HepG2 (cell line): Measurements from ENCODE around the gene AGRP. TPM values are rescaled to one million over a fixed set of nuclear protein-coding genes. Genes with fewer than 3 reads are reported as not detected.
A peak's percentile ranks its signal among the peaks of the same experiment; 100 is the strongest.

Experiments used
- CEBPG ChIP-seq: IDR thresholded peaks from 2 replicates; pipeline ENCODE4 v1.6.1; 2016
- HIC2 ChIP-seq: sonication (generic); formaldehyde crosslinking; IDR thresholded peaks from 2 replicates; pipeline ENCODE4 v1.9.0; 2022; ENCODE audit warnings: low read depth, missing genetic modification reagents
- HNRNPK ChIP-seq: fragments of 200-400 bp; formaldehyde crosslinking; IDR thresholded peaks from 2 replicates; pipeline ENCODE4 v1.6.1; 2018; ENCODE audit warnings: low read length, low read depth, moderate library complexity, mild to moderate bottlenecking; ENCODE audit not compliant: poor library complexity, severe bottlenecking
- SP2 ChIP-seq: sonication (generic); formaldehyde crosslinking; IDR thresholded peaks from 2 replicates; pipeline ENCODE4 v1.5.1; 2020; ENCODE audit warnings: mild to moderate bottlenecking, missing genetic modification reagents
- SPEN ChIP-seq: sonication (generic); formaldehyde crosslinking; IDR thresholded peaks from 2 replicates; pipeline ENCODE4 v1.5.1; 2020; ENCODE audit warnings: low read depth, mild to moderate bottlenecking, missing genetic modification reagents
- TMF1 ChIP-seq: sonication (generic); formaldehyde crosslinking; IDR thresholded peaks from 2 replicates; pipeline ENCODE4 v1.8.1; 2022; ENCODE audit warnings: low read depth, missing genetic modification reagents
- XRCC5 ChIP-seq: fragments of 200-400 bp; formaldehyde crosslinking; optimal IDR thresholded peaks from 2 replicates; pipeline ENCODE3; 2017; ENCODE audit warnings: mild to moderate bottlenecking, low read length
- ZBTB40 ChIP-seq, 2 experiments: fragments of 450-650 bp in 1 of 2; sonication (generic) in 1 of 2; formaldehyde crosslinking in 1 of 2; IDR thresholded peaks; 2 replicates each; pipeline versions ENCODE4 v1.6.1 to v1.8.0; 2016 to 2022; ENCODE audit warnings: antibody characterized with exemption in 1 of 2, mild to moderate bottlenecking in 1 of 2, missing genetic modification reagents in 1 of 2
- ZNF513 ChIP-seq: sonication (generic); formaldehyde crosslinking; conservative IDR thresholded peaks from 2 replicates; pipeline ENCODE4 v1.5.0; 2020; ENCODE audit warnings: missing genetic modification reagents
- ZXDC ChIP-seq: sonication (generic); formaldehyde crosslinking; IDR thresholded peaks from 2 replicates; pipeline ENCODE4 v1.5.0; 2020; ENCODE audit warnings: mild to moderate bottlenecking, missing genetic modification reagents
- polyA plus RNA-seq, 8 experiments: library from polyadenylated mRNA; depleted of rRNA in 3 of 8; stranded (reverse) in 7 of 8; unstranded in 1 of 8; fragments of >200 nt; fragmentation: Illumina TruSeq in 4 of 8; extraction: Trizol in 4 of 8; gene quantifications; 2 replicates each; pipeline versions ENCODE4 v1.2.1 to v1.2.3, GENCODE V29; 2011 to 2016; ENCODE audit warnings: low read depth in 4 of 8, missing spikeins in 1 of 8, mixed read lengths in 1 of 8; ENCODE audit not compliant: insufficient read depth in 1 of 8
- total RNA-seq, 5 experiments: library from RNA; depleted of rRNA; stranded (reverse); fragments of >200 nt; fragmentation: Illumina TruSeq; extraction: Trizol; gene quantifications; 2 replicates each; pipeline ENCODE4 v1.2.3, GENCODE V29; 2016; ENCODE audit warnings: low read depth in 1 of 5

Gene AGRP
- total and polyA plus RNA-seq, 2 of the 13 experiments (the other 11 are each of a cell fraction or from before 2014, with no cell fraction given) = not detected

- peak; percentile 1; the same call in 1 of the 2 replicates for TF ChIP-seq HIC2 (CRISPR knock-in tag)
- TF ChIP-seq ZNF513 (CRISPR knock-in tag) = no peak
- 0 out of 2 replicates have a peak, but pooled peaks have one; percentile 15 for TF ChIP-seq SP2 (CRISPR knock-in tag)
- no peak for TF ChIP-seq CEBPG (CRISPR knock-in tag)
- TF ChIP-seq HNRNPK = peak; percentile 87
- no peak for TF ChIP-seq ZBTB40 (IDR thresholded peaks at IDR 0.05)
- 0 out of 2 replicates have a peak, but pooled peaks have one; percentile 36 for TF ChIP-seq ZBTB40 (CRISPR knock-in tag; IDR thresholded peaks at IDR 0.05)
- 0 out of 2 replicates have a peak, but pooled peaks have one; percentile 42 for TF ChIP-seq SPEN (CRISPR knock-in tag)
- peak; percentile 82; the same call in 1 of the 2 replicates for TF ChIP-seq ZXDC (CRISPR knock-in tag)
- peak; percentile 64 for TF ChIP-seq TMF1 (CRISPR knock-in tag)
- no peak for TF ChIP-seq XRCC5
These were observed 45.7 kb upstream of the AGRP start (continued) for GRCh38 chr16:67528870-67529581.
